Right atrium auricular region (tissue), 2 donors: ENCODE results near the gene SAMD14. TPM values are rescaled to one million over a fixed set of nuclear protein-coding genes. Genes with fewer than 3 reads are reported as not detected.

Experiments
- DNase-seq: peaks from one replicate; pipeline ENCODE4 v3.0.0-alpha.2; 2019; ENCODE audit warnings: low spot score
- H3K27ac ChIP-seq, 2 donors: fragments of 200-600 bp; sonication (generic); 1 replicate in 1 of 2; 2 replicates in 1 of 2; pipeline ENCODE4 v1.5.1; 2016 to 2019
- H3K27me3 ChIP-seq, 2 donors: fragments of 200-600 bp; sonication (generic); one replicate each; pipeline versions ENCODE4 v1.5.1 to v1.6.0; 2017 to 2019
- H3K36me3 ChIP-seq: fragments of 200-600 bp; sonication (generic); one replicate; pipeline ENCODE4 v1.5.1; 2016
- H3K4me1 ChIP-seq, 2 donors: fragments of 200-600 bp; sonication (generic); one replicate each; pipeline versions ENCODE4 v1.5.1 to v1.6.0; 2017 to 2019
- H3K4me3 ChIP-seq, 2 donors: fragments of 200-600 bp; sonication (generic); 1 replicate in 1 of 2; 2 replicates in 1 of 2; pipeline ENCODE4 v1.5.1; 2017 to 2019; ENCODE audit warnings: mild to moderate bottlenecking in 1 of 2, moderate library complexity in 1 of 2
- H3K9me3 ChIP-seq, 2 donors: fragments of 200-600 bp; sonication (generic); one replicate each; pipeline ENCODE4 v1.5.1; 2019
- total RNA-seq, 2 donors: library from RNA; depleted of rRNA; stranded (reverse); fragments of >200 nt; gene quantifications; one replicate each; pipeline ENCODE4 v1.1.0, GENCODE V29; 2016
- TF ChIP-seq, protein P1 (sequence below), 2 donors: fragments of 200-600 bp; sonication (generic); IDR thresholded peaks; one replicate each; pipeline ENCODE4 v1.5.1; 2019; ENCODE audit warnings: antibody characterized with exemption in 2 of 2

Gene SAMD14
- total RNA-seq, 2 donors from 2014 or later = 0.78 to 1.1 TPM

DNA sequence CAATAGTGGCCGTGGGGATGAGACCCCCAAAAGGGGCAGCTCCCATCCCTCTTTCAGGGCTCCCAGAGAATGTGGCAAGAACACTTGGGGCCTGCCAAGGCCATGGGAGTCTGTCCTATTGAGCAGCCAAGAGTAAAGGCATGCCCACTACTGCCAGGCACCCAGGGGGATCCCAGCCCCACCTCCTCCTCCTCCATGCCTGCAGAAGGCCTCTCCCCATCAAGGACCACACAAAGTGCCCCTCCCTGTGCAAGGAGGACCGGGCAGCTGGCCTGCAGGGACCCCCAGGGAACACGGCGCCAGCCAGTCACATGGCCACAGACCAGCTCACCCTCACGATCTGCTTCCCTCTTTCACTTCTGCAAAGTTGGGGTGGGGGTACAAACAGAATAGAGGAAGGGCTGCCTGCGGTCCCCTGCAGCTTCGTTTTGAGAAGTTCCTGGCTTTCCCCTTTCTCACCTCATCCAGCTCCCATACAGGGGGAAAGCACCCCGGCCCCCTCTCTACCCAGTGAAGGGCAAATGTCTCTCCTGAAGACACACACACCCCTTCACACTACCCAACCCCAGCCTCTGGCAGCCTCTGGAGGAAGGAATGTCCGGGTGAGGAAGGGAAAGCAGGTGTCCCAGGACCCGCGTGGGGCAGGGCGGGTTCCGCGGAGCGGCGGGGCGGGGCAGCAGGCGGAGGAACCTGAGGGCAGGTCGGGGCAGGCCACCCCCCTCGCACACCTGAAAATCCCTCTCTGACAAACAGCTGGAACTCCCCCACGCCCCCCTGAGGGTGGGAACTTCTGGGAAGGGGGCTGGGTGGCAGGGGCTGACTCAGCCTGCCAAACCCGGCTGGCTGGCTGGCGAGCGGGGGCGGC, 18.5 kb upstream of the SAMD14 start:
- Histone ChIP-seq H3K9me3 (no peaks in the 10 kb centered on the region), H3K4me3 (peak overlapping the region; percentile 78 to 87), H3K27ac (peak overlapping the region; percentile 94 to 95), H3K27me3 (no peaks in the 10 kb centered on the region), H3K4me1 (peaks cover 0 to 76% of the 10 kb centered on the region in 2 donors), H3K36me3 (peaks cover 17% of the 10 kb centered on the region)
- no peak for DNase-seq
- TF ChIP-seq, protein P1, sequence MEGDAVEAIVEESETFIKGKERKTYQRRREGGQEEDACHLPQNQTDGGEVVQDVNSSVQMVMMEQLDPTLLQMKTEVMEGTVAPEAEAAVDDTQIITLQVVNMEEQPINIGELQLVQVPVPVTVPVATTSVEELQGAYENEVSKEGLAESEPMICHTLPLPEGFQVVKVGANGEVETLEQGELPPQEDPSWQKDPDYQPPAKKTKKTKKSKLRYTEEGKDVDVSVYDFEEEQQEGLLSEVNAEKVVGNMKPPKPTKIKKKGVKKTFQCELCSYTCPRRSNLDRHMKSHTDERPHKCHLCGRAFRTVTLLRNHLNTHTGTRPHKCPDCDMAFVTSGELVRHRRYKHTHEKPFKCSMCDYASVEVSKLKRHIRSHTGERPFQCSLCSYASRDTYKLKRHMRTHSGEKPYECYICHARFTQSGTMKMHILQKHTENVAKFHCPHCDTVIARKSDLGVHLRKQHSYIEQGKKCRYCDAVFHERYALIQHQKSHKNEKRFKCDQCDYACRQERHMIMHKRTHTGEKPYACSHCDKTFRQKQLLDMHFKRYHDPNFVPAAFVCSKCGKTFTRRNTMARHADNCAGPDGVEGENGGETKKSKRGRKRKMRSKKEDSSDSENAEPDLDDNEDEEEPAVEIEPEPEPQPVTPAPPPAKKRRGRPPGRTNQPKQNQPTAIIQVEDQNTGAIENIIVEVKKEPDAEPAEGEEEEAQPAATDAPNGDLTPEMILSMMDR (IDR thresholded peaks at IDR 0.05) = no peak

DNA sequence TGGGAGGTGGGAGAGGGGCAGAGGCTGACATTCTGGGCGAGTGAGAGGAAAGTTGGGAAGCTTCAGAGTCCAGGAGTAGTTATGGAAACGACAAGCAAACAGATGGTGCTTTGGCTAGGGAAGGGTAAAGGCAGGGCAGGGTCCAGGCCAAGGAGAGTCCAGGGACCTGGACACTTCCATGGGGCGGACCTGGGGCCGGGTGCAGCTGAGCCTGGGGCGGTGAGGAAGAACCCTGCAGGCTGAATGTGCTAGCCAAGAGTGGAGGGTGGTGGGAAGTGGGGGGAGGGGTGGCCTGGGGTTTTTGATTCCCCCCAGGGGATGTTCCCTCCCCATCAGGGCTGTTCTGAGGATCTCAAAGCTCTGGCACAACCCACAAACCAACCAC, 17.9 kb upstream of the SAMD14 start:
- TF ChIP-seq, protein P1 (IDR thresholded peaks at IDR 0.05) = no peak
- DNase-seq = no peak
- H3K27ac ChIP-seq = peak overlapping the region; percentile 94 to 95
- H3K36me3 ChIP-seq = peaks cover 23% of the 10 kb centered on the region
- no peaks in the 10 kb centered on the region for H3K9me3 ChIP-seq
- peaks cover 0 to 74% of the 10 kb centered on the region in 2 donors for H3K4me1 ChIP-seq
- H3K27me3 ChIP-seq = no peaks in the 10 kb centered on the region
- peak overlapping the region; percentile 78 to 87 for H3K4me3 ChIP-seq

DNA sequence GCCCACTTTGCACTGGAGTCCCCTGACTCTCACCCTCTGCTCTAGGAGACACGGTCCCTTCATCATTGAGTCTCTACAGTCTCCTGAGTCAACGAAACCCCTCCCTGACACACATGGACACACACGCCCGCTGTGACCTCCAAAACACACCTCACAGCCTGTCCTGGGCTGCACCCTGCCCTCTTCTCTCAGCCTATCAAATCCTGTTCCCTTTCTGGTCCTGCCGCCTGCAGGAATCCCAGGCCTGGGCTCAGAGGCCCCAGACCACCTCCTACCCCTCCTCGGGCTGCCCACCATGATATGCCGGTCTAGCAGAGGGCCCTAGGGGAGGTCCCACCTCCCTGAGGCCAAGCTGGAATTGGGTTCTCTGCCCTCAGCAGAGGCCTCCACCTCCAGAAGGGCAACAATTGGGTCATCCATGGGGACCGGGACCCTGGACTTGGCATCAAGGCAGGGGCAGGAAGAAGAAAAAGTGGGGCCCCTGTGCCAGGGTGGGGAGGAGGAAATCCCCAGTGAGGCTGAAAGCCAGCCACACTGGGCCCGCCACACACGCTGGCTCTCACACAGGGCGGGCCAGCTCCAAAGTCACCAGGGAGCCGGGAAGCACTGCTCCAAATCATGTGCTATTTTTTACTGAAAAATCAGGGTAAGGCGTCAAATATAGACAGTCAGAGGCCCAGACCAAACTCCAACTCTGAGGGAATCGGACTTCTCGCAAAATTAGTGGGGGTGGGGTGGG, 17.1 kb upstream of the SAMD14 start:
- TF ChIP-seq, protein P1 (IDR thresholded peaks at IDR 0.05) = no peak
- H3K27me3 ChIP-seq = no peaks in the 10 kb centered on the region
- H3K4me3 ChIP-seq = peak overlapping the region; percentile 78 to 87
- no peaks in the 10 kb centered on the region for H3K9me3 ChIP-seq
- DNase-seq = no peak
- H3K4me1 ChIP-seq = peaks cover 0 to 74% of the 10 kb centered on the region in 2 donors
- H3K27ac ChIP-seq = peak overlapping the region; percentile 94 to 95
- H3K36me3 ChIP-seq = peaks cover 30% of the 10 kb centered on the region

DNA sequence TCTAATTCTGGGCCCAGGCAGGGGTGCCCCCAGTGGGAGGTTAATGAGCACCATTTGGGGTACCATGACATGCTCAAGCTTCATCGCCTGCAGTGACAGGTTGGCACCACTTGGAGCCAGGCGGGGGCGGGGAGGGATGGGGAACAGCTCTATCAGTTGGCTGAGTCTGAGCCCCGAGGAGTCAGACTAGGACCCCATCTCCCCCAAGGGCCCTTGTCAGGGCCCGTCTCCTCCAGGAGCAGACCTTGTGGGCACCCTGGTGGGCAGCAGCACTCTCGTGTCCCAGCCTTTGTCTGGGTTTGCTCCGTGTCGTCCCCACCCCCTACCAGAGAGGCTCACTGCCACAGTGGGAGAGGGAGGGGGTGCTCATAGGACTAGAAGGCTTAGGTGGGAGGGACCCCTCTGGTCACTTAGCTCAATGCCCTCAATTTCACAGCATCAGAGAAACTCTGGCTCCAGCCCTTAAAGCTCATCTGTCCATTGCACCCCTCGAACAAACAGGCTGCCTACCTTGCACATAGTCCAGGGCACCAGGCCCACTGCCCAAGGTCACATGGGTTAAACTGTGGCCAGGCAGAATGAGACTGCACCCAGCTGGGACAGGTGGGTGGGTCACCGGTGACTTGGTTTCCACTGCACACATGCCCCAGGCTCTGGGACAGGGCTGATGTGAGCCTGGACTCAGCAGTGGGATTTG, 16.4 kb upstream of the SAMD14 start:
- peaks cover 0 to 74% of the 10 kb centered on the region in 2 donors for H3K4me1 ChIP-seq
- DNase-seq = no peak
- peak overlapping the region; percentile 94 to 95 for H3K27ac ChIP-seq
- H3K9me3 ChIP-seq = no peaks in the 10 kb centered on the region
- H3K27me3 ChIP-seq = no peaks in the 10 kb centered on the region
- H3K4me3 ChIP-seq = peak overlapping the region in 1 of 2 donors; percentile 87
- TF ChIP-seq, protein P1 (IDR thresholded peaks at IDR 0.05) = peak in 1 of 2 donors; percentile 21
- peaks cover 36% of the 10 kb centered on the region for H3K36me3 ChIP-seq

DNA sequence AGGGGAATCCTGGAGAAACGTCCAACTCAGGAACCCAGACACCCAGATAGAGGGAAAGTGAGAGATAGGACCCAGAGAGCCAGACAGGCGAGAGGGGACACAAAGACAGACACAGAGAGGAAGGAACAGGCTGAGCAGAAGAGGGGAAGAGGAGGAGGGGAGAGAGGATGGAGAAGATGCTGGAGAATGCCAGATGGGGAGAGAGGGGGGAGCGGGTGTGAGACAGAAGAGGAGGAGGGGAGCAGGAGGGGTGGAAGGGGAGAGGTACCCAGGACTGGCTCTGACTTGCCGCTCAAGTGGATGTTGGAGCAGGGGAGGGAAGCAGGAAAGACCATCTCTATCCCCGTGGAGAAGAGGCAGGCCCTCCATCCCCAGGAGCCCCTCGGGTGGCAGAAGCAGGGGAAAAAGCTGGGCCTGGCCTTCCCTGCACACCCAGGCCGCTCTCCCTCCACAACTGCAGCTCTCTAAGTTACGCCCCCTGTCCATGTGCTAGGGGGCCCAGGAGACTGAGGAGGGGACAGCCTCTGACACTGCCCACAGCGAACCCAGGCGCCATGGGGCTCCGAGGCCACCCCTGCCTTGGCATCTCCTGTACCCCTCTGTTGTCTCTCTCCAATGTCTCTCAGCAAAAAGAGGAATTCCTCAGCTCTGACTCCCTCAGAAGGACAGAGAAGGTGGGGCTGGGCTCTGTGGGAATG, 15.7 kb upstream of the SAMD14 start:
- Histone ChIP-seq H3K9me3 (no peaks in the 10 kb centered on the region), H3K4me1 (peaks cover 0 to 78% of the 10 kb centered on the region in 2 donors), H3K36me3 (peaks cover 43% of the 10 kb centered on the region), H3K27ac (peak overlapping the region in 1 of 2 donors; percentile 95), H3K27me3 (no peaks in the 10 kb centered on the region), H3K4me3 (no peak overlapping the region)
- no peak for DNase-seq
- TF ChIP-seq, protein P1 (IDR thresholded peaks at IDR 0.05) = no peak
